GM23248 (cell line): ENCODE measurements around the gene ZNF770. TPM values are rescaled to one million over a fixed set of nuclear protein-coding genes. Genes with fewer than 3 reads are reported as not detected.

ENCODE experiments used
- DNase-seq: peaks from one replicate; pipeline ENCODE4 v3.0.0-alpha.2; 2015
- H2AFZ ChIP-seq: fragments of 200-600 bp; sonication (generic); 2 replicates; pipeline ENCODE4 v1.6.1; 2016; ENCODE audit warnings: antibody characterized with exemption
- H3F3A ChIP-seq: fragments of 200-600 bp; sonication (generic); 2 replicates; pipeline ENCODE4 v1.6.1; 2016; ENCODE audit warnings: mild to moderate bottlenecking, antibody characterized with exemption, mixed run types; ENCODE audit not compliant: insufficient read depth
- H3K27ac ChIP-seq: fragments of 200-600 bp; sonication (generic); 2 replicates; pipeline ENCODE4 v1.5.1; 2016; ENCODE audit warnings: mild to moderate bottlenecking
- H3K27me3 ChIP-seq: fragments of 200-600 bp; sonication (generic); replicated peaks from 2 replicates; pipeline ENCODE4 v1.6.1; 2016; ENCODE audit warnings: mild to moderate bottlenecking; ENCODE audit not compliant: insufficient read depth
- H3K36me3 ChIP-seq: fragments of 200-600 bp; sonication (generic); 2 replicates; pipeline ENCODE4 v1.6.1; 2016; ENCODE audit warnings: low read depth, mild to moderate bottlenecking
- H3K4me1 ChIP-seq: fragments of 200-600 bp; sonication (generic); 2 replicates; pipeline ENCODE4 v1.6.1; 2016; ENCODE audit warnings: mild to moderate bottlenecking; ENCODE audit not compliant: insufficient read depth
- H3K4me2 ChIP-seq: fragments of 200-600 bp; sonication (generic); one replicate; pipeline ENCODE4 v1.6.1; 2016; ENCODE audit warnings: mild to moderate bottlenecking; ENCODE audit not compliant: unreplicated experiment
- H3K4me3 ChIP-seq: fragments of 200-600 bp; sonication (generic); 2 replicates; pipeline ENCODE4 v1.5.1; 2016; ENCODE audit warnings: mild to moderate bottlenecking
- H3K79me2 ChIP-seq: fragments of 200-600 bp; sonication (generic); 2 replicates; pipeline ENCODE4 v1.6.1; 2016; ENCODE audit warnings: mild to moderate bottlenecking; ENCODE audit not compliant: insufficient read depth
- H3K9ac ChIP-seq: fragments of 200-600 bp; sonication (generic); 2 replicates; pipeline ENCODE4 v1.6.1; 2016; ENCODE audit warnings: mild to moderate bottlenecking
- H3K9me2 ChIP-seq: fragments of 200-600 bp; sonication (generic); 2 replicates; pipeline ENCODE4 v1.6.1; 2016; ENCODE audit warnings: mixed run types, mild to moderate bottlenecking, moderate library complexity; ENCODE audit not compliant: insufficient read depth
- H3K9me3 ChIP-seq: fragments of 200-600 bp; sonication (generic); one replicate; pipeline ENCODE4 v1.6.1; 2017; ENCODE audit warnings: low read depth
- H4K20me1 ChIP-seq: fragments of 200-600 bp; sonication (generic); 2 replicates; pipeline ENCODE4 v1.6.0; 2016; ENCODE audit not compliant: insufficient read depth
- EZH2 ChIP-seq: fragments of 200-600 bp; sonication (generic); IDR thresholded peaks from 2 replicates; pipeline ENCODE4 v1.6.1; 2018; ENCODE audit warnings: antibody characterized with exemption, mild to moderate bottlenecking; ENCODE audit not compliant: insufficient read depth, poor library complexity, severe bottlenecking
- EZH2phosphoT487 ChIP-seq: fragments of 200-600 bp; sonication (generic); IDR thresholded peaks from 2 replicates; pipeline ENCODE4 v1.6.1; 2018; ENCODE audit warnings: antibody characterized with exemption, moderate library complexity, mild to moderate bottlenecking, low read depth; ENCODE audit not compliant: insufficient read depth
- WGBS, 2 experiments: methylation state at CpG; one replicate each; pipeline ENCODE4 v1.1.6; 2015 to 2017; ENCODE audit warnings: low lambda C conversion rate in 2 of 2, low coverage in 1 of 2; ENCODE audit errors: missing lambda C conversion rate in 2 of 2; 5-methylcytosine and 5-hydroxymethylcytosine counted together
- in situ Hi-C: fragments of 300-500 bp; cut with MboI; formaldehyde crosslinking; loops from 2 replicates; pipeline ENCODE4 v1.15.0; 2020
- polyA plus RNA-seq: library from polyadenylated mRNA; unstranded; fragments of >200 nt; fragmentation: Nextera tagmentation; extraction: Ambion mirVana; gene quantifications from 2 replicates; pipeline ENCODE4 v1.2.1, GENCODE V29; 2016
- total RNA-seq: library from RNA; depleted of rRNA; stranded (reverse); fragments of >200 nt; shearing (Covaris generic); gene quantifications from 2 replicates; pipeline ENCODE4 v1.2.3, GENCODE V29; 2014

The ZNF770 gene
- total and polyA plus RNA-seq, 2 experiments from 2014 or later, result 32.1 to 93.6 TPM

DNA sequence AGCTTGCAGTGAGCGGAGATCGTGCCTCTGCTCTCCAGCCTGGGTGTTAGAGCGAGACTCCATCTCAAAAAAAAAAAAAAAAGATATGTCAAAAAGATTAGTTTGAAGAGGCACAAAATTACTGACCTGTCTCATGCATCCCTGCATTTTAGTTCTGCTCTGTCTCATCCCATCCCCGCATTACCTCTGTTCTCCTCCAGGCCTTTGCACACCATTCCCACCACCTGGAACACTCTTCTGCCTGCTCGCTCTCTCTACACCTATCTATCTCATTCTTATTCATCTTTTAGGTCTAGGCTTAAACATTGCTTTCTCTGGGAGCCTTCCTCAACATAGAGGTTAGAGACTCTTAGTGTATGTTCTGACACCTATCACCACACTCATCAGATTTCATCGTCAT lies 32.9 kb upstream of the ZNF770 start:
- Histone ChIP-seq H3K4me2 (no peak overlapping the region), H3K4me3 (no peak overlapping the region), H2AFZ (no peak overlapping the region), H3K9ac (no peak overlapping the region), H3K9me3 (no peaks in the 10 kb centered on the region), H3K27ac (no peak overlapping the region), H3K27me3 (no peaks in the 10 kb centered on the region), H3F3A (0 out of 2 replicates have a peak, but pooled peaks cover 5% of the 10 kb centered on the region), H4K20me1 (no peaks in the 10 kb centered on the region), H3K79me2 (no peaks in the 10 kb centered on the region), H3K9me2 (no peaks in the 10 kb centered on the region), H3K36me3 (no peaks in the 10 kb centered on the region), H3K4me1 (no peaks in the 10 kb centered on the region)
- TF ChIP-seq EZH2, result no peak
- TF ChIP-seq EZH2phosphoT487, result no peak
- WGBS, 2 experiments, result 94 to 95% methylated on average over 6 of the region's 6 CpGs
- no peak for DNase-seq
- in situ Hi-C loops, result no loop called here

DNA sequence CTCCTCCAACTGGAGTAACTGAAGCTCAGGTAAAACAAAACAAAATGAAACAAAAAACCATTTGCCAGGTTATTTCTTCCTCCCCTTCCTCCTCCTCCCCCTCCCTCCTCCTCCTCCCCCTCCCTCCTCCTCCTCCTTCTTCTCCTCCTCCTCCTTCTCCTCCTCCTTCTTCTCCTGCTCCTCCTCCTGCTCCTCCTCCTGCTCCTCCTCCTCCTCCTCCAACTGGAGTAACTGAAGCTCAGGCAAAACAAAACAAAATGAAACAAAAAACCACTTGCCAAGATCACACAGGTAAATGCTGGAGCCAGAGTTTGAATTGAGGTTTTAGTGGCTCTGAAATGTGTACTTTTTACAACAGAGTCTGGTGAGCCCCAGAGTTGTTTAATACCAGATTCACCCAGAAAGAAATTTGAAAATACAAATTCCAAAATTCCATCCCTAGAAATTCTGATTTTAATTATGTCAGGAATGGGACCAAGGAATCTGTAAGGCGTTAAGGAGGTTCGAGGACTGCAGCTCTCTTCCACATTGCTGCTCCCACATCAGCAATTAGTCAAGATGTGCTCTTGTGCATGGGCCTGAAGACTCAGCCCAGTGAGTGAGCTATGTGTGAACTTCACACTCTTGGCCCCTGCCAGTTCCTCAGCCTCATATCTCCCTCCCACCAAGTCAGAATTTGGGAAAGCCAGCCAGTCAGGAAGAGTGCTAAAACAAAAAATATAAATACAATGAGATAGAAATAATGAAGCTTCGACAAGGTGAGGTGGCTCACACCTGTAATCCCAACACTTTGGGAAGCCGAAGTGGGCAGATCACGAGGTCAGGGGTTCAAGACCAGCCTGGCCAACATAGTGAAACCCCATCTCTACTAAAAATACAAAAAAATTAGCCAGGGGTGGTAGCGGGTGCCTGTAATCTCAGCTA lies 31.6 kb upstream of the ZNF770 start:
- TF ChIP-seq EZH2phosphoT487 (no peak), EZH2 (no peak)
- Histone ChIP-seq H3F3A (0 out of 2 replicates have a peak, but pooled peaks cover 5% of the 10 kb centered on the region), H4K20me1 (no peaks in the 10 kb centered on the region), H3K4me2 (peak overlapping the region; percentile 67), H3K9ac (no peak overlapping the region), H3K36me3 (no peaks in the 10 kb centered on the region), H3K27ac (no peak overlapping the region), H3K4me1 (no peaks in the 10 kb centered on the region), H3K79me2 (no peaks in the 10 kb centered on the region), H2AFZ (peak overlapping the region; percentile 66; the same call in 1 of the 2 replicates), H3K9me2 (no peaks in the 10 kb centered on the region), H3K9me3 (no peaks in the 10 kb centered on the region), H3K4me3 (no peak overlapping the region), H3K27me3 (no peaks in the 10 kb centered on the region)
- in situ Hi-C loops, result no loop called here
- DNase-seq, result peak; percentile 14
- WGBS, 2 experiments, result 43 to 50% methylated on average over 6 of the region's 6 CpGs

DNA sequence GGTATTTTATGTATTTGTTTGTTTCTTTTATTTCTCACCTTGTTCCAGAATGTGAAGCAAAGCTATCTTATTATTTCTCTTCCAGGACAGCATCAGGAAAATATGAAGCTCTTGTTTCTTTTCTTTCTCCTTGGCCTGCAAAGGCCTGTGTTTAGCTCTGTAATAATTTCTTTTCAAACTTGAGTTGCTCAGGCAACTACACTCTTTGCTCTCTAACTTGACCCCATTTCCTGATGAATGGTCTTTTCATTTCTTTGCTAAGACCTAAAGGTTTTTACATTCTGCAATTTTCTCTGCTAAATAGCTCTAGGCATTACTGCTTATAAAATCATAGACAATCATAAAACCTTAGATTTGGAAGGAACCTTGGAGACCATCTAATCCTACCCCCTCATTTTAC lies 26.2 kb upstream of the ZNF770 start:
- Histone ChIP-seq H3K9me3 (no peaks in the 10 kb centered on the region), H3K9ac (no peak overlapping the region), H3K27me3 (no peaks in the 10 kb centered on the region), H3K4me2 (no peak overlapping the region), H3K79me2 (no peaks in the 10 kb centered on the region), H3K9me2 (no peaks in the 10 kb centered on the region), H3K27ac (no peak overlapping the region), H3K36me3 (no peaks in the 10 kb centered on the region), H4K20me1 (no peaks in the 10 kb centered on the region), H2AFZ (no peak overlapping the region), H3K4me3 (no peak overlapping the region), H3F3A (no peaks in the 10 kb centered on the region), H3K4me1 (peaks cover 6% of the 10 kb centered on the region; the same call in 1 of the 2 replicates)
- in situ Hi-C loops, result no loop called here
- no peak for DNase-seq
- TF ChIP-seq EZH2phosphoT487, result no peak

DNA sequence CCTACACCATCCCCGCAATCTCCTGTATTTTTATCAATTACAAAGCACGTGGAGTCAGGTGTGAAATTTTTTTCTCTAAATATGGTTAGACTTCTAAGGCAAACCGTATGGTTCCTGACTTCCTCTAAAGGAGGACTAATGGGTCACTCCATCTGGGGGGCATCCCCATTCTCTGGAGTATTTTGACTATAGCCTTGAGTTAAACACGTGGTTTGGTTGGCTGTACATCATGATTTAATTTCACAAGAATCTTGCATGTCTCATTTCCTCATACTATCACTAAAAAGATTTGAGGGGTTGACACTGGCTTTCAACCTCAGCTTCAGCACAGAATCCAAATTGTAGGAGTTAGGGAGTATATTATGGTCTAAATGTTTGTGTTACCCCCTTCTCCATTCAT lies 25.3 kb upstream of the ZNF770 start:
- no peak overlapping the region for H3K4me3 ChIP-seq
- TF ChIP-seq EZH2 (no peak), EZH2phosphoT487 (no peak)
- no peak for DNase-seq
- H3K27ac ChIP-seq, result no peak overlapping the region
- H4K20me1 ChIP-seq, result no peaks in the 10 kb centered on the region
- H3K4me2 ChIP-seq, result no peak overlapping the region
- H3F3A ChIP-seq, result no peaks in the 10 kb centered on the region
- in situ Hi-C loops, result no loop called here
- no peaks in the 10 kb centered on the region for H3K36me3 ChIP-seq
- no peaks in the 10 kb centered on the region for H3K9me3 ChIP-seq
- no peaks in the 10 kb centered on the region for H3K9me2 ChIP-seq
- 26 to 32% methylated on average over 4 of the region's 4 CpGs for WGBS, 2 experiments
- peaks cover 6% of the 10 kb centered on the region; the same call in 1 of the 2 replicates for H3K4me1 ChIP-seq
- no peak overlapping the region for H3K9ac ChIP-seq
- H2AFZ ChIP-seq, result no peak overlapping the region
- H3K27me3 ChIP-seq, result no peaks in the 10 kb centered on the region
- no peaks in the 10 kb centered on the region for H3K79me2 ChIP-seq
